T-cell (primary cell): ENCODE measurements around the gene CSDE1. TPM values are rescaled to one million over a fixed set of nuclear protein-coding genes. Genes with fewer than 3 reads are reported as not detected.

Experiments
- ATAC-seq, 4 experiments: fragments of 200-7000 bp in 3 of 4; fragments of 150-1000 bp in 1 of 4; cut with Tn5 transposase; replicated peaks in 1 of 4; 1 replicate in 3 of 4; 2 replicates in 1 of 4; pipeline ENCODE4 v1.10.0; 2021; ENCODE audit warnings: moderate library complexity in 3 of 4, mild to moderate bottlenecking in 2 of 4, moderate number of reproducible peaks in 1 of 4
- CTCF ChIA-PET, 2 donors: fragments of 300-600 bp; sonication (Branson Sonifier 250); formaldehyde crosslinking; loops; one replicate each; lab custom pipeline; 2022; ENCODE audit warnings: antibody characterized with exemption in 2 of 2; lab: Charles Lee
- POLR2A ChIA-PET, 2 donors: fragments of 300-600 bp; sonication (Branson Sonifier 250); formaldehyde crosslinking; loops; one replicate each; lab custom pipeline; 2022; ENCODE audit warnings: antibody characterized with exemption in 2 of 2; lab: Charles Lee
- DNase-seq, 35 experiments: peaks; one replicate each; pipeline versions ENCODE4 v3.0.0 to v3.0.0-alpha.2; 2013 to 2023
- H3K27ac ChIP-seq: one replicate; pipeline ENCODE4 v1.5.1; 2013; ENCODE audit warnings: low read length
- H3K27me3 ChIP-seq, 2 experiments: replicated peaks in 1 of 2; 1 replicate in 1 of 2; 2 replicates in 1 of 2; pipeline versions ENCODE4 v1.6.1 to v1.7.0; 2013; ENCODE audit warnings: low read length in 1 of 2, mixed read lengths in 1 of 2; ENCODE audit not compliant: control insufficient read depth in 2 of 2, insufficient read depth in 2 of 2; ENCODE audit errors: extremely low read depth in 1 of 2
- H3K36me3 ChIP-seq, 2 donors: 1 replicate in 1 of 2; 2 replicates in 1 of 2; pipeline versions ENCODE4 v1.6.1 to v1.7.0; 2013; ENCODE audit warnings: low read length in 1 of 2; ENCODE audit not compliant: control insufficient read depth in 2 of 2, insufficient read depth in 1 of 2; ENCODE audit errors: extremely low read depth in 1 of 2
- H3K4me1 ChIP-seq, 2 experiments: 1 replicate in 1 of 2; 2 replicates in 1 of 2; pipeline versions ENCODE4 v1.6.1 to v1.7.0; 2013; ENCODE audit warnings: low read length in 2 of 2, mixed read lengths in 1 of 2; ENCODE audit not compliant: insufficient read depth in 2 of 2, control insufficient read depth in 1 of 2; ENCODE audit errors: extremely low read depth in 1 of 2
- H3K4me3 ChIP-seq, 2 donors: 1 replicate in 1 of 2; 2 replicates in 1 of 2; pipeline versions ENCODE4 v1.5.1 to v1.7.0; 2013; ENCODE audit warnings: mild to moderate bottlenecking in 2 of 2, low read length in 1 of 2, moderate library complexity in 1 of 2; ENCODE audit not compliant: control insufficient read depth in 1 of 2; ENCODE audit errors: extremely low read depth in 1 of 2
- H3K9me3 ChIP-seq: 2 replicates; pipeline ENCODE4 v1.7.0; 2013
- H3K27ac Mint-ChIP-seq, 2 donors: one replicate each; pipeline ENCODE4 v1.8.0; 2020 to 2021; ENCODE audit warnings: mild to moderate bottlenecking in 2 of 2, mixed read lengths in 2 of 2
- H3K27me3 Mint-ChIP-seq, 2 donors: one replicate each; pipeline ENCODE4 v1.8.0; 2021 to 2022; ENCODE audit warnings: mixed read lengths in 2 of 2
- H3K36me3 Mint-ChIP-seq: one replicate; pipeline ENCODE4 v1.8.0; 2021; ENCODE audit warnings: mixed read lengths
- H3K4me1 Mint-ChIP-seq, 3 donors: one replicate each; pipeline ENCODE4 v1.8.0; 2020 to 2022; ENCODE audit warnings: mixed read lengths in 3 of 3, mild to moderate bottlenecking in 1 of 3
- H3K4me3 Mint-ChIP-seq, 3 donors: one replicate each; pipeline ENCODE4 v1.8.0; 2020 to 2022; ENCODE audit warnings: mild to moderate bottlenecking in 3 of 3, mixed read lengths in 3 of 3, moderate library complexity in 3 of 3
- H3K9me3 Mint-ChIP-seq, 3 donors: one replicate each; pipeline ENCODE4 v1.8.0; 2020 to 2022; ENCODE audit warnings: mixed read lengths in 3 of 3
- WGBS: methylation state at CpG from one replicate; pipeline ENCODE4 v1.1.5; 2013; ENCODE audit warnings: missing lambda C conversion rate; ENCODE audit not compliant: insufficient coverage; 5-methylcytosine and 5-hydroxymethylcytosine counted together
- total RNA-seq, 35 experiments: library from RNA in 6 of 35; stranded (reverse) in 6 of 35; fragments of 120-200 nt in 1 of 35; gene quantifications; one replicate each; pipeline versions ENCODE4 v1.2.1 to v1.2.4 and lab custom pipeline; 2013 to 2026

CSDE1 gene
- total RNA-seq, 5 donors from 2014 or later (not counting 1 experiment from before 2014, with no cell fraction given), result 384 to 623 (median 411) TPM

DNA sequence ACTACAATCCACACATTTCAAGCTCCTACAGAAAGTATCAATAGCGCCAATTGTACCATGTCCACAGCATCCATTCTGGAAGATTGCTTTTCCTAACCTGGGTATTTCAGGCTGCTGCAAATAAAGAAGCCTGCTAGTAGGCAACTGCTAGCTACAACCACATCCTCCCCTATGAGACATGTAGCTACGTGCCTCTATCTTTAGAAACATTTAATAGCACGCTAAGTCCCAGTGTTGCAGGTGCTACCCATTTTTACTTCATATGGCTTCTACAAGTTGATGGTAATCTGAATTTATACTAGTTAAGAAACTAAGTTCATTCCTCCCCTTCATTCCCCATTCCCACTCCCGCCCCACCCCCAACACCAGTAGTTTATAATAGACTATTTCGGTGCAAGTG is 55.0 kb downstream of the CSDE1 start:
- Mint-ChIP-seq H3K4me1 (no peaks in the 10 kb centered on the region), H3K27me3 (no peaks in the 10 kb centered on the region), H3K36me3 (peaks cover 23% of the 10 kb centered on the region), H3K4me3 (no peak overlapping the region), H3K27ac (no peak overlapping the region), H3K9me3 (no peaks in the 10 kb centered on the region)
- 100% methylated on average over 1 of the region's 5 CpGs for WGBS
- H3K9me3 ChIP-seq, result no peaks in the 10 kb centered on the region
- H3K4me3 ChIP-seq, result no peak overlapping the region
- ChIA-PET POLR2A (interaction anchor here in 1 of 2 donors (0.9 kb wide), 1 partner anchor 13 kb away, joined by 3 read pairs; no protein-coding TSS in a partner anchor), CTCF (no interaction called here)
- no peak overlapping the region for H3K27ac ChIP-seq
- ATAC-seq, result no peak
- no peak for DNase-seq
- H3K27me3 ChIP-seq, result peaks cover 0 to 4% of the 10 kb centered on the region in 2 experiments
- H3K4me1 ChIP-seq, result no peaks in the 10 kb centered on the region
- H3K36me3 ChIP-seq, result peaks cover 0 to 16% of the 10 kb centered on the region in 2 donors

- no peak overlapping the region for H3K27ac Mint-ChIP-seq
- no peaks in the 10 kb centered on the region for H3K9me3 ChIP-seq
- POLR2A ChIA-PET, result no interaction called here
- WGBS, result no CpG with 5 or more reads among the region's 2 CpGs
- CTCF ChIA-PET, result no interaction called here
- no peak overlapping the region for H3K4me3 ChIP-seq
- no peak overlapping the region for H3K27ac ChIP-seq
- peaks cover 0 to 8% of the 10 kb centered on the region in 2 donors for H3K36me3 ChIP-seq
- DNase-seq (no peak), ATAC-seq (no peak)
- H3K4me1 Mint-ChIP-seq, result no peaks in the 10 kb centered on the region
- peaks cover 2% of the 10 kb centered on the region in 2 donors for H3K27me3 Mint-ChIP-seq
- H3K4me1 ChIP-seq, result no peaks in the 10 kb centered on the region
- H3K4me3 Mint-ChIP-seq, result no peak overlapping the region
- H3K36me3 Mint-ChIP-seq, result peaks cover 15% of the 10 kb centered on the region
- H3K27me3 ChIP-seq, result peaks cover 0 to 4% of the 10 kb centered on the region in 2 experiments
- H3K9me3 Mint-ChIP-seq, result no peaks in the 10 kb centered on the region
Measured at GRCh38 chr1:114701931-114702330, 55.9 kb downstream of the CSDE1 start.

- WGBS, result 50% methylated on average over 1 of the region's 4 CpGs
Measured at GRCh38 chr1:114700036-114700600, 57.7 kb downstream of the CSDE1 start.

GRCh38 chr1:114696810-114697209 is 61.0 kb downstream of the CSDE1 start:
- H3K36me3 ChIP-seq, result no peaks in the 10 kb centered on the region
- Mint-ChIP-seq H3K4me1 (no peaks in the 10 kb centered on the region), H3K27ac (no peak overlapping the region), H3K9me3 (no peaks in the 10 kb centered on the region), H3K27me3 (peaks cover 4 to 9% of the 10 kb centered on the region in 2 donors), H3K36me3 (no peaks in the 10 kb centered on the region), H3K4me3 (no peak overlapping the region)
- ATAC-seq, result no peak
- no peak overlapping the region for H3K4me3 ChIP-seq
- H3K27me3 ChIP-seq, result peaks cover 0 to 11% of the 10 kb centered on the region in 2 experiments
- H3K4me1 ChIP-seq, result no peaks in the 10 kb centered on the region
- POLR2A ChIA-PET, result no interaction called here
- DNase-seq, result no peak
- CTCF ChIA-PET, result no interaction called here
- no peak overlapping the region for H3K27ac ChIP-seq
- no peaks in the 10 kb centered on the region for H3K9me3 ChIP-seq

More at GRCh38 chr1:114700036-114700600, 57.7 kb downstream of the CSDE1 start:
- DNase-seq, result no peak
- POLR2A ChIA-PET, result interaction anchor here in 1 of 2 donors (0.7 kb wide), 1 partner anchor 54 kb away, joined by 3 read pairs; no protein-coding TSS in a partner anchor
- no peak overlapping the region for H3K4me3 ChIP-seq
- no peaks in the 10 kb centered on the region for H3K36me3 ChIP-seq
- CTCF ChIA-PET, result no interaction called here
- H3K4me1 Mint-ChIP-seq, result no peaks in the 10 kb centered on the region
- no peak for ATAC-seq
- H3K9me3 Mint-ChIP-seq, result no peaks in the 10 kb centered on the region
- H3K27ac Mint-ChIP-seq, result no peak overlapping the region
- H3K4me1 ChIP-seq, result no peaks in the 10 kb centered on the region
- H3K27ac ChIP-seq, result no peak overlapping the region
- H3K27me3 ChIP-seq, result peaks cover 0 to 4% of the 10 kb centered on the region in 2 experiments
- H3K27me3 Mint-ChIP-seq, result peaks cover 4 to 6% of the 10 kb centered on the region in 2 donors
- peaks cover 3% of the 10 kb centered on the region for H3K36me3 Mint-ChIP-seq
- H3K9me3 ChIP-seq, result no peaks in the 10 kb centered on the region
- H3K4me3 Mint-ChIP-seq, result no peak overlapping the region

- Mint-ChIP-seq H3K36me3 (no peaks in the 10 kb centered on the region), H3K4me1 (no peaks in the 10 kb centered on the region), H3K9me3 (no peaks in the 10 kb centered on the region), H3K27ac (no peak within 1 kb of the TSS), H3K4me3 (no peak within 1 kb of the TSS), H3K27me3 (peaks cover 8 to 13% of the 10 kb centered on the region in 2 donors)
- peaks cover 0 to 8% of the 10 kb centered on the region in 2 experiments for H3K27me3 ChIP-seq
- H3K4me3 ChIP-seq, result no peak within 1 kb of the TSS
- H3K27ac ChIP-seq, result no peak within 1 kb of the TSS
- H3K9me3 ChIP-seq, result no peaks in the 10 kb centered on the region
- WGBS, result no CpG with 5 or more reads among the region's 6 CpGs
- no peaks in the 10 kb centered on the region for H3K36me3 ChIP-seq
- no peaks in the 10 kb centered on the region for H3K4me1 ChIP-seq
- ATAC-seq (no peak), DNase-seq (no peak)
- ChIA-PET CTCF (interaction anchor here in 1 of 2 donors (0.5 to 1.4 kb wide), 2 partner anchors 23 to 145 kb away, joined by 4 to 5 read pairs; no protein-coding TSS in a partner anchor), POLR2A (interaction anchor here in 1 of 2 donors (0.6 to 0.7 kb wide), 3 partner anchors 8 to 39 kb away, joined by 3 to 12 read pairs (median 4); no protein-coding TSS in a partner anchor)
Measured at GRCh38 chr1:114695430-114696058, 62.2 kb downstream of the CSDE1 start, which contains the start of gene AMPD1. Gene AMPD1, minus strand, starts transcription at chr1:114695546. Its CDS starts 75 bp downstream, at chr1:114695471.

DNA sequence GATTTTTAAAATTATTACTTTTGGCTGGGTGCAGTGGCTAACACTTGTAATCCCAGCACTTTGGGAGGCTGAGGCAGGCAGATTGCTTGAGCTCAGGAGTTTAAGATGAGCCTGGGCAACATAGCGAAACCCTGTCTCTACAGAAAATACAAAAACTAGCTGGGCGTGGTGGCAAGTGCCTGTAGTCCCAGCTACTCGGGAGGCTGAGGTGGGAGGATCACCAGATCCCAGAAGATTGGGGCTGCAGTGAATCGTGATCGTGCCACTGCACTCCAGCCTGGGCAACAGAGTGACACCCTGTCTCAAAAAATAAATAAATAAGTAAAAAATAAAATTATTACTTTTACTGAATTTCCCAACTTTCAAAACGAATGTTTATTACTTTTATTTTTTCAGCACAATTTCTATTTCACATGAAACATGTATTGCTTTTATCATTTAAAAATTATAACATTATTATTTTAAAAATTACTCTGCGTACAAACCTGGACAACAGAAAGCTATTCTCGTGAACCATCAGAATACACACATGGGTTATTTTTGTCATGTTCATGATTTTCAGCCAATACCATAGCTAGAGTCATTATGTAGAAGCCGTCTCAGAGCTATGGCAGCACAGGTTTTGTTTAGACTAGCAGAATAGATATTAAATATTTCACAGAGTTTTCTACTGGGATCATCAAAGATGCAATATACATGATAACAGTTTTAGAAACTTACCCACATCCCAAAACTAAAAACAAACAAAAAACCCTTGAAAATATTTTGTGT is 63.1 kb downstream of the CSDE1 start:
- H3K4me3 Mint-ChIP-seq, result no peak overlapping the region
- DNase-seq, result no peak
- WGBS, result 90% methylated on average over 3 of the region's 9 CpGs
- no peaks in the 10 kb centered on the region for H3K36me3 Mint-ChIP-seq
- H3K27me3 ChIP-seq, result peaks cover 0 to 8% of the 10 kb centered on the region in 2 experiments
- H3K27me3 Mint-ChIP-seq, result peaks cover 13 to 16% of the 10 kb centered on the region in 2 donors
- H3K9me3 ChIP-seq, result no peaks in the 10 kb centered on the region
- H3K4me1 ChIP-seq, result no peaks in the 10 kb centered on the region
- H3K9me3 Mint-ChIP-seq, result no peaks in the 10 kb centered on the region
- H3K36me3 ChIP-seq, result no peaks in the 10 kb centered on the region
- ChIA-PET POLR2A (interaction anchor here in 1 of 2 donors (0.6 to 0.7 kb wide), 2 partner anchors 9 to 38 kb away, joined by 4 to 12 read pairs; no protein-coding TSS in a partner anchor), CTCF (interaction anchor here (0.6 to 1.4 kb wide), 2 partner anchors 22 to 716 kb away, joined by 4 read pairs; no protein-coding TSS in a partner anchor)
- H3K4me3 ChIP-seq, result no peak overlapping the region
- no peaks in the 10 kb centered on the region for H3K4me1 Mint-ChIP-seq
- no peak overlapping the region for H3K27ac Mint-ChIP-seq
- ATAC-seq, result no peak
- no peak overlapping the region for H3K27ac ChIP-seq
